K562 (cell line): ENCODE results near the gene ANKRD11. TPM values are rescaled to one million over a fixed set of nuclear protein-coding genes. Genes with fewer than 3 reads are reported as not detected.
A peak's percentile ranks its signal among the peaks of the same experiment; 100 is the strongest.

Experiments used
- ATAC-seq: fragments of 200-7000 bp; cut with Tn5 transposase; 3 replicates; pipeline ENCODE4 v1.9.1; 2020; ENCODE audit warnings: moderate library complexity
- BruUV-seq: library from RNA; stranded (reverse); fragments of 400-500 nt; replicated peaks from 2 replicates; lab custom pipeline; 2021; lab: Mats Ljungman, UMichigan
- CTCF ChIA-PET: fragments of 300-600 bp; formaldehyde crosslinking; extraction: SDS; loops from one replicate; lab custom pipeline; 2021; ENCODE audit warnings: low intra/inter-chr PET ratio; lab: Yijun Ruan, JAX
- POLR2A ChIA-PET: fragments of 300-600, 350-650 bp; sonication (Branson Sonifier 250); formaldehyde crosslinking; extraction: SDS; loops from one replicate; lab custom pipeline; 2021; ENCODE audit warnings: antibody characterized with exemption, inconsistent platforms; lab: Yijun Ruan, JAX
- DNase-seq, 4 experiments: peaks; one replicate each; pipeline versions ENCODE4 v3.0.0 to v3.0.0-alpha.2; 2011 to 2018; ENCODE audit warnings: low spot score in 3 of 4, mixed read lengths in 3 of 4; ENCODE audit errors: extremely low read depth in 1 of 4
- FAIRE-seq: peaks from 2 replicates; lab custom pipeline; 2011; peaks lifted over from hg19 to GRCh38; lab: Jason Lieb, UNC
- H2AFZ ChIP-seq: 2 replicates; pipeline ENCODE4 v1.6.0; 2011; ENCODE audit warnings: low read depth, low read length, control low read depth, inconsistent platforms
- H3K27ac ChIP-seq: fragments of 200-600 bp; 3 replicates; pipeline ENCODE4 v1.8.0; 2011; ENCODE audit warnings: low read depth, mild to moderate bottlenecking, control low read depth, inconsistent platforms, low read length, moderate library complexity, mixed read lengths; ENCODE audit errors: extremely low read depth
- H3K27me3 ChIP-seq, 2 experiments: fragments of 300-600 bp in 1 of 2; 2 replicates in 1 of 2; 3 replicates in 1 of 2; pipeline versions ENCODE4 v1.6.0 to v1.8.0; 2011; ENCODE audit warnings: inconsistent platforms in 2 of 2, low read length in 2 of 2, mild to moderate bottlenecking in 1 of 2, mixed read lengths in 1 of 2, moderate library complexity in 1 of 2; ENCODE audit not compliant: control insufficient read depth in 2 of 2, insufficient read depth in 2 of 2
- H3K36me3 ChIP-seq: fragments of 300-600 bp; 3 replicates; pipeline ENCODE4 v1.8.0; 2011; ENCODE audit warnings: mild to moderate bottlenecking, low read length, inconsistent platforms; ENCODE audit not compliant: control insufficient read depth, insufficient read depth
- H3K4me1 ChIP-seq, 2 experiments: fragments of 200-600 bp in 1 of 2; replicated peaks in 1 of 2; 2 replicates in 1 of 2; 3 replicates in 1 of 2; pipeline versions ENCODE4 v1.5.1 to v1.8.0; 2011; ENCODE audit warnings: inconsistent platforms in 2 of 2, low read length in 2 of 2, mild to moderate bottlenecking in 1 of 2, mixed read lengths in 1 of 2, moderate library complexity in 1 of 2; ENCODE audit not compliant: control insufficient read depth in 2 of 2, insufficient read depth in 2 of 2
- H3K4me2 ChIP-seq: 2 replicates; pipeline ENCODE4 v1.6.1; 2011; ENCODE audit warnings: low read length, control low read depth, inconsistent platforms, mixed read lengths; ENCODE audit not compliant: insufficient read depth
- H3K4me3 ChIP-seq: fragments of 200-600 bp; sonication (generic), shearing (Covaris generic); 2 replicates; pipeline ENCODE4 v1.5.1; 2016; ENCODE audit warnings: control low read depth, inconsistent platforms
- H3K79me2 ChIP-seq: fragments of 200-600 bp; 3 replicates; pipeline ENCODE4 v1.8.0; 2011; ENCODE audit warnings: low read length, inconsistent platforms; ENCODE audit not compliant: control insufficient read depth, insufficient read depth
- H3K9ac ChIP-seq, 2 experiments: 2 replicates each; pipeline versions ENCODE4 v1.6.0 to v1.6.1; 2011; ENCODE audit warnings: low read depth in 2 of 2, low read length in 2 of 2, control low read depth in 1 of 2, inconsistent platforms in 1 of 2, mild to moderate bottlenecking in 1 of 2, mixed read lengths in 1 of 2; ENCODE audit not compliant: insufficient read depth in 1 of 2
- H3K9me1 ChIP-seq: one replicate; pipeline ENCODE4 v1.6.0; 2011; ENCODE audit warnings: inconsistent platforms, mild to moderate bottlenecking, low read length, moderate library complexity; ENCODE audit not compliant: control insufficient read depth, insufficient read depth
- H3K9me3 ChIP-seq: replicated peaks from 2 replicates; pipeline ENCODE4 v1.5.1; 2011; ENCODE audit warnings: low read depth, low read length, inconsistent platforms; ENCODE audit not compliant: control insufficient read depth, insufficient read depth
- H4K20me1 ChIP-seq: replicated peaks from 2 replicates; pipeline ENCODE4 v1.6.1; 2011; ENCODE audit warnings: low read length, inconsistent platforms, mixed read lengths; ENCODE audit not compliant: control insufficient read depth, insufficient read depth
- HDAC6 ChIP-seq: IDR thresholded peaks from 2 replicates; pipeline ENCODE4 v1.6.1; 2012; ENCODE audit warnings: low read depth, mild to moderate bottlenecking, control low read depth, inconsistent platforms, low read length, moderate library complexity
- POLR2G ChIP-seq: fragments of 200-400 bp; formaldehyde crosslinking; IDR thresholded peaks from 2 replicates; pipeline ENCODE4 v1.6.1; 2017; ENCODE audit warnings: low read depth, mild to moderate bottlenecking, antibody characterized with exemption, low read length, moderate library complexity
- RAD51 ChIP-seq: fragments of 450-650 bp; IDR thresholded peaks from 2 replicates; pipeline ENCODE4 v1.7.1; 2016; ENCODE audit warnings: low read depth, mild to moderate bottlenecking, borderline replicate concordance
- VEZF1 ChIP-seq: fragments of 200-800 bp; sonication (Bioruptor generic); IDR thresholded peaks from 2 replicates; pipeline ENCODE4 v1.6.1; 2017; ENCODE audit warnings: missing genetic modification characterization, missing compliant biosample characterization
- ZNF324 ChIP-seq: fragments of 250-450 bp; sonication (Bioruptor Pico); IDR thresholded peaks from 2 replicates; pipeline ENCODE4 v1.4.0; 2020; ENCODE audit warnings: mild to moderate bottlenecking
- WGBS: fragments of 100-300 bp; shearing (Covaris generic); methylation state at CpG from one replicate; pipeline ENCODE4 v1.1.6; 2016; ENCODE audit warnings: low coverage, mixed read lengths; ENCODE audit not compliant: insufficient coverage; ENCODE audit errors: missing lambda C conversion rate; 5-methylcytosine and 5-hydroxymethylcytosine counted together
- in situ Hi-C: fragments of 300-500 bp; cut with MboI; formaldehyde crosslinking; loops from 4 replicates; pipeline ENCODE4 v1.15.0; 2018; ENCODE audit warnings: inconsistent platforms, mixed read lengths
- intact Hi-C: fragments of 100-400 bp; cut with micrococcal nuclease; formaldehyde crosslinking; loops from 2 replicates; pipeline ENCODE4 v1.14.2; 2022
- polyA plus RNA-seq, 8 experiments: library from polyadenylated mRNA; depleted of rRNA in 4 of 8; stranded (reverse) in 5 of 8; unstranded in 3 of 8; fragments of >200 nt; fragmentation: Nextera tagmentation in 2 of 8; fragmentation: Illumina TruSeq in 1 of 8; extraction: Ambion mirVana in 2 of 8; extraction: Trizol in 1 of 8; gene quantifications; 2 replicates each; pipeline versions ENCODE4 v1.2.1 to v1.2.3, GENCODE V29; 2011 to 2014; ENCODE audit warnings: inconsistent platforms in 1 of 8, missing spikeins in 1 of 8
- total RNA-seq, 7 experiments: library from RNA; depleted of rRNA in 6 of 7; stranded (reverse); fragments of >200 nt in 6 of 7; fragmentation: Illumina TruSeq in 2 of 7; extraction: Trizol in 2 of 7; gene quantifications; 2 replicates each; pipeline versions ENCODE4 v1.2.1 to v1.2.3, GENCODE V29; 2011 to 2021; ENCODE audit warnings: low replicate concordance in 1 of 7
- TF ChIP-seq, protein P1 (sequence below): fragments of 450-650 bp; IDR thresholded peaks from 2 replicates; pipeline ENCODE4 v1.6.1; 2016

ANKRD11 gene
- total and polyA plus RNA-seq, 9 of the 15 experiments (the other 6 are each of a cell fraction or from before 2014, with no cell fraction given) = 4.7 to 126 (median 31.7) TPM

- FAIRE-seq = no peak
- no peak overlapping the region for H2AFZ ChIP-seq
- H3K9ac ChIP-seq = peak overlapping the region in 1 of 2 experiments; percentile 79; a peak in 2 of 4 replicates
- ChIA-PET POLR2A (interaction anchor here (1.0 to 1.3 kb wide), 3 partner anchors 18 to 76 kb away, joined by 3 to 8 read pairs (median 3); no protein-coding TSS in a partner anchor), CTCF (no interaction called here)
- intact Hi-C loops (no loop called here), in situ Hi-C loops (no loop called here)
- no peaks in the 10 kb centered on the region for H3K9me3 ChIP-seq
- H3K36me3 ChIP-seq = peaks cover 9% of the 10 kb centered on the region; the same call in 2 of the 3 replicates
- BruUV-seq = no TSS peak
- peaks cover 99% of the 10 kb centered on the region for H3K79me2 ChIP-seq
- H3K27me3 ChIP-seq = no peaks in the 10 kb centered on the region
- peaks cover 90% of the 10 kb centered on the region for H4K20me1 ChIP-seq
- H3K4me1 ChIP-seq = peaks cover 47 to 58% of the 10 kb centered on the region in 2 experiments
- WGBS = 43% methylated on average over 3 of the region's 3 CpGs
- no peak for DNase-seq
- ATAC-seq = no peak
- H3K4me2 ChIP-seq = no peak overlapping the region
- H3K27ac ChIP-seq = no peak overlapping the region
- H3K9me1 ChIP-seq = peaks cover 27% of the 10 kb centered on the region
- no peak overlapping the region for H3K4me3 ChIP-seq
- TF ChIP-seq ZNF324 (CRISPR knock-in tag) = no peak
- TF ChIP-seq POLR2G = 0 out of 2 replicates have a peak, but pooled peaks have one; percentile 21
- TF ChIP-seq, all 486 proteins: peak for 1
Measured at GRCh38 chr16:89444728-89445127, 45.6 kb downstream of the ANKRD11 start.

DNA sequence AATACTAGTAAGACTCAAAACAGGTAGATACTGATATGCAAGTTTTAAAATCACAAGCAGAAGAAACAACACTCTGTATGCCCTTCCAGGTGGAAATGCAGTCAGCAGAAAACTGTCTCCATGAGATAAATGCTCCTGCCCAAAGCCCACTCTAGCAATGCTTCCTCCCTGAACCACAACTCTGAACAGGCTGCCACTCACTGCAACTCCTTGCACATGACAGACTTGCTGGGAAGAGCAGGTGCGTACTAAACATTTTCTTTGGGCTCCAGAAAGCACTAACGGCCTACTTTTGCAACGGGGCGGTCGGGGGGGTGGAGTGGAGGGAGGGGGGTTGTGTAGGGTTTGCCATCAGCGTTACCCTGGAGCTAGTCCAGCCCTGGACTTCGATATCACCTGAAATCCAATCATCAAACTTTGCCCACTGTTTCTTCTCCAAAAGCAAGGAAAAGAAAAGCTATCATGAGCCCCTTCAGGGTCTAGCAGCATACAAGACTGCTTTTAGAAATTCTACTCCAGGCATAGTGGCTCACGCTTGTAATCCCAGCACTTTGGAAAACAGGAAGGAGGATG, 46.1 kb downstream of the ANKRD11 start:
- ChIA-PET CTCF (no interaction called here), POLR2A (interaction anchor here (1.0 to 1.3 kb wide), 3 partner anchors 18 to 75 kb away, joined by 3 to 8 read pairs (median 3); no protein-coding TSS in a partner anchor)
- Histone ChIP-seq H3K9ac (no peak overlapping the region), H3K9me3 (no peaks in the 10 kb centered on the region), H3K9me1 (peaks cover 29% of the 10 kb centered on the region), H3K4me2 (no peak overlapping the region), H3K4me3 (no peak overlapping the region), H3K27ac (peak overlapping the region; percentile 28; the same call in 1 of the 3 replicates), H3K27me3 (no peaks in the 10 kb centered on the region), H3K36me3 (peaks cover 13% of the 10 kb centered on the region; the same call in 2 of the 3 replicates), H3K79me2 (peaks cover 99% of the 10 kb centered on the region), H4K20me1 (peaks cover 92% of the 10 kb centered on the region), H2AFZ (no peak overlapping the region), H3K4me1 (peaks cover 47 to 61% of the 10 kb centered on the region in 2 experiments)
- in situ Hi-C loops (no loop called here), intact Hi-C loops (no loop called here)
- TF ChIP-seq RAD51 (no peak), HDAC6 (no peak), VEZF1 (CRISPR knock-in tag) (peak; percentile 50)
- TF ChIP-seq, protein P1, sequence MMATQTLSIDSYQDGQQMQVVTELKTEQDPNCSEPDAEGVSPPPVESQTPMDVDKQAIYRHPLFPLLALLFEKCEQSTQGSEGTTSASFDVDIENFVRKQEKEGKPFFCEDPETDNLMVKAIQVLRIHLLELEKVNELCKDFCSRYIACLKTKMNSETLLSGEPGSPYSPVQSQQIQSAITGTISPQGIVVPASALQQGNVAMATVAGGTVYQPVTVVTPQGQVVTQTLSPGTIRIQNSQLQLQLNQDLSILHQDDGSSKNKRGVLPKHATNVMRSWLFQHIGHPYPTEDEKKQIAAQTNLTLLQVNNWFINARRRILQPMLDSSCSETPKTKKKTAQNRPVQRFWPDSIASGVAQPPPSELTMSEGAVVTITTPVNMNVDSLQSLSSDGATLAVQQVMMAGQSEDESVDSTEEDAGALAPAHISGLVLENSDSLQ = peak; percentile 56
- no TSS peak for BruUV-seq
- ATAC-seq (peak; percentile 13; the same call in 1 of the 3 replicates), DNase-seq (peak in 1 of 4 experiments; percentile 30), FAIRE-seq (no peak)
- WGBS = 56% methylated on average over 3 of the region's 8 CpGs
